Tibial nerve (tissue), 4 donors: ENCODE data around the gene POU2F2. TPM values are rescaled to one million over a fixed set of nuclear protein-coding genes. Genes with fewer than 3 reads are reported as not detected.

Experiments used
- DNase-seq, 2 donors: peaks; one replicate each; pipeline ENCODE4 v3.0.0-alpha.2; 2019; ENCODE audit warnings: low spot score in 2 of 2
- H3K27ac ChIP-seq, 4 donors: fragments of 200-600 bp; sonication (generic) in 3 of 4; one replicate each; pipeline ENCODE4 v1.5.1; 2017 to 2019; ENCODE audit warnings: mild to moderate bottlenecking in 1 of 4
- H3K27me3 ChIP-seq, 2 donors: fragments of 200-600 bp; sonication (generic) in 1 of 2; one replicate each; pipeline versions ENCODE4 v1.5.1 to v1.6.0; 2017 to 2019
- H3K36me3 ChIP-seq, 3 donors: fragments of 200-600 bp; sonication (generic); one replicate each; pipeline ENCODE4 v1.5.1; 2018 to 2019
- H3K4me1 ChIP-seq, 4 donors: fragments of 200-600 bp; sonication (generic) in 3 of 4; one replicate each; pipeline ENCODE4 v1.5.1; 2017 to 2019
- H3K4me3 ChIP-seq, 4 donors: fragments of 200-600 bp; sonication (generic) in 3 of 4; one replicate each; pipeline ENCODE4 v1.5.1; 2017 to 2019; ENCODE audit warnings: mild to moderate bottlenecking in 1 of 4, moderate library complexity in 1 of 4
- H3K9me3 ChIP-seq, 4 donors: fragments of 200-600 bp; sonication (generic) in 3 of 4; one replicate each; pipeline ENCODE4 v1.5.1; 2017 to 2019
- EP300 ChIP-seq, 2 donors: sonication (generic); formaldehyde crosslinking; IDR thresholded peaks; one replicate each; pipeline ENCODE4 v1.6.1; 2017; ENCODE audit warnings: antibody characterized with exemption in 2 of 2, mild to moderate bottlenecking in 1 of 2
- POLR2A ChIP-seq, 2 donors: fragments of 450-650 bp; IDR thresholded peaks; one replicate each; pipeline ENCODE4 v1.6.1; 2017; ENCODE audit warnings: antibody characterized with exemption in 2 of 2, mild to moderate bottlenecking in 2 of 2, moderate library complexity in 2 of 2
- whole genome bisulfite sequencing, 2 donors: methylation state at CpG; one replicate each; pipeline ENCODE4 v1.1.5; 2018; 5-methylcytosine and 5-hydroxymethylcytosine counted together
- total RNA-seq, 4 donors: library from RNA; depleted of rRNA; stranded (reverse); fragments of >200 nt; gene quantifications; one replicate each; pipeline ENCODE4 v1.1.0, GENCODE V29; 2016
- TF ChIP-seq, protein P1 (sequence below), 5 experiments: fragments of 200-600 bp in 3 of 5; fragments of 450-650 bp in 2 of 5; sonication (generic) in 3 of 5; IDR thresholded peaks; one replicate each; pipeline ENCODE4 v1.5.1; 2016 to 2019; ENCODE audit warnings: antibody characterized with exemption in 5 of 5, mild to moderate bottlenecking in 3 of 5, moderate library complexity in 2 of 5

POU2F2 gene
- total RNA-seq, 4 donors from 2014 or later = 0.21 to 6.0 (median 0.51) TPM

DNA sequence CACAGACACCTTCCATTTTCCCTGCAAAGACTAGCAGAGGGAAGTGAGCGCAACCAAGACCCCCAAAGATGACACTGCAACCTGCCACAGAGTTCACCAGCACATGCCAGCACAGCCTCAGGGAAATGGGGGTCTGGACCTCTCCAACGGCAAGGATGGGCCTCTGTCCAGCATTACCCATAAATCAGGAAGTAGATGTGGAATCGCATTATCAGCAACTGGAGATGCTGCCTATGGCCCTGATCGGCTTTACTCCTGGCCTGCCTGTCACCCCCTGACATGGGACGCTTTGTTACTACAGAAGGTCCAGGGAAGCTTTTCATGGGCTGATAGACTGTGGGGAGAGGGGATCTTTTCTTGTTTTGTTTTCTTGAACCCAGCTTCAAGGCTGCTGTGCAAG, 41.4 kb upstream of the POU2F2 start:
- DNase-seq = no peak

DNA sequence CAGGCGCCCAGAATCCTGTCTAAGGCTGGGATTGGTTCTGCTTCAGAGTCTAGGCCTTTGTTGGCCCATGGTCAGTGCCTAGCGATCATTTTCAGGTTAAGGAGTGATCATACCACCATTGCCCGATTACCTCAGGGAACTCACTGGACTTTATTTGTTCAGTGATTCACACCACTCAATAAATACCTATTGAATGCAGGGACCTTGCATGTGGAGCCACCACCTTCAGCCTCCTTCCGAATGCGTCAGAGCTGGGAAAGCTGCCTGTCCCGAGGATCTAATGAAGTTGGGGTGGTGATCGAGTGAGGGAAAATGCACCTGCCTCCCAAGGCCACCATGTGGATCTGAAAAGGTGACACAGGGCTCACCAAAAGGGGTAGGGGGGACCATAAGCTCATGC, 40.0 kb upstream of the POU2F2 start:
- WGBS, 2 donors = 87 to 94% methylated on average over 7 of the region's 7 CpGs
- Histone ChIP-seq H3K4me3 (no peak overlapping the region), H3K27ac (no peak overlapping the region), H3K4me1 (peaks cover 0 to 15% (median 10%) of the 10 kb centered on the region in 4 donors), H3K36me3 (no peaks in the 10 kb centered on the region), H3K9me3 (no peaks in the 10 kb centered on the region), H3K27me3 (peaks cover 0 to 51% of the 10 kb centered on the region in 2 donors)
- DNase-seq = no peak
- TF ChIP-seq POLR2A (IDR thresholded peaks at IDR 0.05) (no peak), EP300 (IDR thresholded peaks at IDR 0.05) (no peak)

More for the DNA sequence above, 41.4 kb upstream of the POU2F2 start:
- TF ChIP-seq, protein P1, sequence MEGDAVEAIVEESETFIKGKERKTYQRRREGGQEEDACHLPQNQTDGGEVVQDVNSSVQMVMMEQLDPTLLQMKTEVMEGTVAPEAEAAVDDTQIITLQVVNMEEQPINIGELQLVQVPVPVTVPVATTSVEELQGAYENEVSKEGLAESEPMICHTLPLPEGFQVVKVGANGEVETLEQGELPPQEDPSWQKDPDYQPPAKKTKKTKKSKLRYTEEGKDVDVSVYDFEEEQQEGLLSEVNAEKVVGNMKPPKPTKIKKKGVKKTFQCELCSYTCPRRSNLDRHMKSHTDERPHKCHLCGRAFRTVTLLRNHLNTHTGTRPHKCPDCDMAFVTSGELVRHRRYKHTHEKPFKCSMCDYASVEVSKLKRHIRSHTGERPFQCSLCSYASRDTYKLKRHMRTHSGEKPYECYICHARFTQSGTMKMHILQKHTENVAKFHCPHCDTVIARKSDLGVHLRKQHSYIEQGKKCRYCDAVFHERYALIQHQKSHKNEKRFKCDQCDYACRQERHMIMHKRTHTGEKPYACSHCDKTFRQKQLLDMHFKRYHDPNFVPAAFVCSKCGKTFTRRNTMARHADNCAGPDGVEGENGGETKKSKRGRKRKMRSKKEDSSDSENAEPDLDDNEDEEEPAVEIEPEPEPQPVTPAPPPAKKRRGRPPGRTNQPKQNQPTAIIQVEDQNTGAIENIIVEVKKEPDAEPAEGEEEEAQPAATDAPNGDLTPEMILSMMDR (IDR thresholded peaks at IDR 0.05) = no peak
- TF ChIP-seq EP300 (IDR thresholded peaks at IDR 0.05) = no peak
- no peak for TF ChIP-seq POLR2A (IDR thresholded peaks at IDR 0.05)
- WGBS, 2 donors = 75 to 78% methylated on average over 5 of the region's 5 CpGs
- peaks cover 0 to 65% of the 10 kb centered on the region in 2 donors for H3K27me3 ChIP-seq
- H3K36me3 ChIP-seq = no peaks in the 10 kb centered on the region
- peaks cover 0 to 20% (median 10%) of the 10 kb centered on the region in 4 donors for H3K4me1 ChIP-seq
- no peak overlapping the region for H3K4me3 ChIP-seq
- no peak overlapping the region for H3K27ac ChIP-seq
- H3K9me3 ChIP-seq = no peaks in the 10 kb centered on the region

DNA sequence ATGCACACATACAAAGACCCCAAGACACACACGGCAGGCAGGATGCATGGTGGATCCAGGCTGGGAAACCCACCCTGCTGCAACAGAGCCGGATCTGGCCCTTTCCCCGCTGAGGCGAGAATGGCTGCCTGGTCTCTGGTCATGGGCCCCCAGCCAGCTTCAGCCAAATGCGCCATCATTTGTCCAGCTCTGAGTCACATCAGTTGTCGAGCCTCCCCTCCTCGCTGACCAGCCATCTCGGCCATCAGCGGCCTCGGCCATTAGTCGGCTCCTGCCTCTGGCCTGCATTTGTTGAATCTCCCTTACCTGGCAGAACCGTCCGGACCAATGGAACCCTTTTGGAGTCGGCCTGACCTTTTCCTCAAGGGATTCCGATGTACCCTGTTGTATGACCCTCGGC, 38.5 kb upstream of the POU2F2 start:
- H3K4me3 ChIP-seq = no peak overlapping the region
- no peaks in the 10 kb centered on the region for H3K9me3 ChIP-seq
- 79% methylated on average over 15 of the region's 16 CpGs for WGBS, 2 donors
- peaks cover 0 to 4% (median 2%) of the 10 kb centered on the region in 4 donors for H3K4me1 ChIP-seq
- no peak overlapping the region for H3K27ac ChIP-seq
- peaks cover 0 to 41% of the 10 kb centered on the region in 2 donors for H3K27me3 ChIP-seq
- no peak for DNase-seq
- no peaks in the 10 kb centered on the region for H3K36me3 ChIP-seq
- TF ChIP-seq EP300 (IDR thresholded peaks at IDR 0.05) (no peak), POLR2A (IDR thresholded peaks at IDR 0.05) (no peak)
- TF ChIP-seq, protein P1 (IDR thresholded peaks at IDR 0.05) = no peak

DNA sequence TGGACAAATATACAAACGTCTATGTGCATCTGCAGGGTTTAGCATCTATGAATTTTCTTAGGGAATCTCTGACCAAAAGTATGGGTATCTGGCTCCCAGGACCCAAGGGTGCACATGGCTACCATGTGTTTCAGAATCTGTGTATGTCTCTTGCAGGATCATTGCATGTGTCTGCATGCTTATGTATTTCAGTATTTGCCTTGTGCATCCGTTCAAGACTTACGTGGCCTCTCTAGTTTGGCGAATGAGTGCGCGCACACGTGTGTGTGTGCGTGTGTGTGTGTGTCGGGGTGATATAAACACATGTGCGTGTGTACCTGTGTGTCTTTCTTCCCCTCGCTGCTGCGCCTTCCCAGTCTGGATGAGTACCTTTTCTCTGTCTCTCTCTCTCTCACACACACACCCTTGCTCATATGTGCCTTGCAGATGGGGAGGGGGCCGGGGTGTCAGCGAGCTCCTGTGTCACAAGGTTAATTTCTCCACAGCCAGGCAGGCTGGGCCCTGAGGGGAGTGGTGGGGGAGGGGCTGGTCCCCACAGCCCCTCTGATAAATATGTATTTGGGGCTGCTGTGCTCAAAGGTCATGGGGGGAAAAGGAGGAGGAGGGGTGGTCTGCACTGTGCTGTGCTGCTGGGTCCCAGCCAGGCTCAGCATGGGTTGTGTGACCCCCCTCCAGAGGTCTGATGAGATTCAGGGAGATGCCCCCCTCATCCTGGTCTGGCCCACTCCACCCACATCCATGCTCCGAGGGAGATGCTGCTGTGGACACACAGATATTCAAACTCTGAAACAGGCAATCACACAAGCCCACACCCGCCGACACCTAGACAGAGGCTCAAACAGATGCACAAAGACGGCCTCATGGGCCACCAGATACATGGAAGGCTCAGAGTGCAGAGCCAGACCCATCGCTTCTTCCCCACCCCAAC, 37.5 kb upstream of the POU2F2 start:
- Histone ChIP-seq H3K36me3 (no peaks in the 10 kb centered on the region), H3K27ac (no peak overlapping the region), H3K4me3 (no peak overlapping the region), H3K9me3 (no peaks in the 10 kb centered on the region), H3K4me1 (no peaks in the 10 kb centered on the region), H3K27me3 (peaks cover 0 to 32% of the 10 kb centered on the region in 2 donors)
- WGBS, 2 donors = 76 to 78% methylated on average over 19 of the region's 19 CpGs
- DNase-seq = no peak
- no peak for TF ChIP-seq POLR2A (IDR thresholded peaks at IDR 0.05)
- TF ChIP-seq, protein P1 (IDR thresholded peaks at IDR 0.05) = no peak
- no peak for TF ChIP-seq EP300 (IDR thresholded peaks at IDR 0.05)

DNA sequence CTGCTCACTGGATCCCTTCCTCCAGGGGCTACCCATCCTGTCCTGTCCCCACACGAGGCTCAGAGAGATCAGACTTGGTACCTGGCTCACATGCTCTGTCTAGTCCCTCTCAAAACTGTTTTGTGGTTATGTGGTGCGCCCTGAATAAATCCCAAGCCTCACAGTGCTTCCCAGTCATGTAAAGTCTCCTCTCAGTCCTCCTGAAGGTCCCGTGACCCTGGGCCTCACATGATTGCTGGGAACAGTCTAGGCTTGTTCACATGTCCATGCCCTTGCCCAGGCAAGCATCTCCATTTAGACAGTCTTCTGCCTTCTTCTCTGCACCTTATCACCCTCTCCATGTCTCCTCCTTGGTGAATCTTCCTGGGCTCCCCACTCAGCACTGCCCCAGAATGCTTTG, 36.0 kb upstream of the POU2F2 start:
- H3K4me3 ChIP-seq = no peak overlapping the region
- no peak overlapping the region for H3K27ac ChIP-seq
- TF ChIP-seq EP300 (IDR thresholded peaks at IDR 0.05) (no peak), POLR2A (IDR thresholded peaks at IDR 0.05) (no peak)
- TF ChIP-seq, protein P1 (IDR thresholded peaks at IDR 0.05) = no peak
- H3K36me3 ChIP-seq = no peaks in the 10 kb centered on the region
- 71 to 74% methylated on average over 3 of the region's 3 CpGs for WGBS, 2 donors
- DNase-seq = no peak
- no peaks in the 10 kb centered on the region for H3K4me1 ChIP-seq
- peaks cover 0 to 24% of the 10 kb centered on the region in 2 donors for H3K27me3 ChIP-seq
- H3K9me3 ChIP-seq = no peaks in the 10 kb centered on the region
